T-helper 2 cell treated with Interferon-gamma antibody and Interleukin-4, amounts not matched to agents 100 ng/mL and 5 ng/mL, for 36 hours (primary cell): ENCODE data around the gene SNRPA1. TPM values are rescaled to one million over a fixed set of nuclear protein-coding genes. Genes with fewer than 3 reads are reported as not detected.

Experiments
- intact Hi-C: fragments of 100-400 bp; cut with micrococcal nuclease; formaldehyde crosslinking; loops from one replicate; pipeline ENCODE4 v1.15.1; 2023
- total RNA-seq: library from RNA; stranded (reverse); gene quantifications from 2 replicates; pipeline ENCODE4 v1.2.3, GENCODE V29; 2022

The SNRPA1 gene
- total RNA-seq, 1 donor from 2014 or later, result 135 TPM

- intact Hi-C loops, result loop anchor here (1.0 kb wide), 1 partner anchor 25 kb away; the partner anchor contains the start of gene SNRPA1
These were observed 25.5 kb upstream of the SNRPA1 start for GRCh38 chr15:101320501-101321052.

GRCh38 chr15:101318839-101319238 is 23.8 kb upstream of the SNRPA1 start:
- intact Hi-C loops, result no loop called here

- intact Hi-C loops, result no loop called here
These were observed 23.2 kb upstream of the SNRPA1 start for GRCh38 chr15:101318147-101318819.

- intact Hi-C loops, result no loop called here
These were observed 22.4 kb upstream of the SNRPA1 start for GRCh38 chr15:101317336-101317872.

GRCh38 chr15:101316529-101316928 is 21.5 kb upstream of the SNRPA1 start:
- intact Hi-C loops, result no loop called here

GRCh38 chr15:101315736-101316135 is 20.7 kb upstream of the SNRPA1 start:
- intact Hi-C loops, result no loop called here

GRCh38 chr15:101314336-101315125 is 19.5 kb upstream of the SNRPA1 start:
- intact Hi-C loops, result no loop called here

- intact Hi-C loops, result no loop called here
These were observed 18.2 kb upstream of the SNRPA1 start for GRCh38 chr15:101313041-101313761.

- intact Hi-C loops, result no loop called here
These were observed 15.5 kb upstream of the SNRPA1 start for GRCh38 chr15:101310508-101310907.

GRCh38 chr15:101310161-101310480 is 15.1 kb upstream of the SNRPA1 start:
- intact Hi-C loops, result no loop called here

- intact Hi-C loops, result no loop called here
These were observed 14.6 kb upstream of the SNRPA1 start for GRCh38 chr15:101309436-101310160.

GRCh38 chr15:101308604-101309435 is 13.8 kb upstream of the SNRPA1 start:
- intact Hi-C loops, result no loop called here

- intact Hi-C loops, result no loop called here
These were observed 13.0 kb upstream of the SNRPA1 start for GRCh38 chr15:101307897-101308603.

GRCh38 chr15:101307048-101307896 is 12.2 kb upstream of the SNRPA1 start:
- intact Hi-C loops, result no loop called here

GRCh38 chr15:101306341-101307047 is 11.4 kb upstream of the SNRPA1 start:
- intact Hi-C loops, result no loop called here

GRCh38 chr15:101305820-101306255 is 10.8 kb upstream of the SNRPA1 start:
- intact Hi-C loops, result no loop called here

- intact Hi-C loops, result loop anchor here (5.0 kb wide), 1 partner anchor 274 kb away; no protein-coding TSS in a partner anchor
These were observed 8.4 kb upstream of the SNRPA1 start for GRCh38 chr15:101303408-101303807.
